HG03520 (cell line): ENCODE measurements around the gene MESD.

Experiments used
- ATAC-seq: cut with Tn5 transposase; IDR thresholded peaks from one replicate; pipeline ENCODE4 v1.9.1; 2021; ENCODE audit warnings: mild to moderate bottlenecking, moderate library complexity; ENCODE audit not compliant: unreplicated experiment

MESD gene

DNA sequence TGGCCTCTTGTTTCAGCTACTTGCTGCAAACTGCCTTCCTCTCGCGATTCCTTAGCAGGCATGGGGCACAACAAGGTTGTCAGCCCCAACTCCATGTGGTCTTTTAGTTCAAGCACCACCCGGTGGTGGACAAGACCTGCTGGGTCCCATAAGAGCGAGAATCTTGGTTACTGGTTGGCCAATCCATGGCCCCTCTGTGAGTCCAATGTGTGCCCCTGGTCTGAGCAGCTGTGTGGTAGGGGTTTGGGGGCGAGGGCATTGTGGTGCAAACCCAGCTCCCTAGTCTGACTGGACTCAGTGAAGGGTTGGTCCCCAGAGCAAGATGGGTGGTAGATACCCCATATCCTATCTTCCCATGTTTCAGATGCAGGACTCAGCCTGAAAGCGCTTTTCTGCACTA lies 48.8 kb downstream of the MESD start:
- no peak for ATAC-seq

DNA sequence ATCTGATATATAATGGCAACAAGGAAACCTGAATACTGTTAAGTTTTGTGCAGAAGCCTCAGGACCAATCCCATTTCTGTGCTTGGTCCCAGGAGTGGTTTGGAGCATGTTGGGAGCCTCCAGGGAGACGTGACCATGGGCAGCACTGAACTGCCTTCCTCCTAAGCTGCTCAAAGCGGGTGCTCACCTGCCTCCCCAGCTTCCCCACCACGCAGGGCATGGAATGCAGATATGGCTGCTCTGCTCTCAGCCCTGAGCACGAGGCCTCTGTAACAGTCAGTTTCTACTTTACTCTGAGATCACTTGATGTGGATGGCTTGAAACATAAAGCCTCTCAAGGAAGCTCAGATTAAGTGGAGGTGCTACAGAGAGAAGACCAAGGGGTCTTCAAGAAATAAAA lies 49.3 kb downstream of the MESD start:
- no peak for ATAC-seq

DNA sequence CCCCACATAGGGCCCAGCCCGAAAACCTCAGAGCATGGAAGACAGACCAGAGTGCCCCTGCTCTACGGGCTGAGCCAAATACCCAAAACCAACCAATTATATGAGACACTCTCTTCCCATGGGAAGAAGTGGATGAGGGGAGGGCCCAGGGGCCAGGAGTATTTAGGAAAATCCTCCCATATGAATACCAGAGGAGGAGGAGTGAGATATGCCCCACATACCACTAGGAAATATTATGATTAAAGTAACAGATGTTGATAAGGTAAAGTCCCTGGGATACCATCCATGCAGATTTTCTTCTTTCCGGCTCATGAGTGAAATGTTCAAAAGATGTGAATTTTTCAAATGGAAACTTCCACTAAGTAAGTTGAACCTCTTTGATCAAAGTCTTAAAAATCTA lies 50.4 kb downstream of the MESD start:
- no peak for ATAC-seq

DNA sequence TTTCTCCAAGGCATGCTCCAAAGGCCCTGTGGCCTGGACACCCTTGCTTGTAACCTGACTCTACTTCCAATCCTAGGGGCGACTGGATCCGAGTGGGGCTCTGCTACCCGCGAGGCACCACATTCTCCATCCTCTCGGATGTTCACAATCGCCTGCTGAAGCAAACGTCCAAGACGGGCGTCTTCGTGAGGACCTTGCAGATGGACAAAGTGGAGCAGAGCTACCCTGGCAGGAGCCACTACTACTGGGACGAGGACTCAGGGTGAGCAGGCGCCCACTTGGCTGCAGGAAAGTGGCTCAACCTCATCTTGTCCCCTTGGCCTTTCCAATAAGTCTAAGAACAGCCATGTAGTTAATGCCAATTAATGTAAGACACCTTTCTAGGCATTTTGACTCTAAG lies 51.9 kb downstream of the MESD start:
- ATAC-seq, result no peak

DNA sequence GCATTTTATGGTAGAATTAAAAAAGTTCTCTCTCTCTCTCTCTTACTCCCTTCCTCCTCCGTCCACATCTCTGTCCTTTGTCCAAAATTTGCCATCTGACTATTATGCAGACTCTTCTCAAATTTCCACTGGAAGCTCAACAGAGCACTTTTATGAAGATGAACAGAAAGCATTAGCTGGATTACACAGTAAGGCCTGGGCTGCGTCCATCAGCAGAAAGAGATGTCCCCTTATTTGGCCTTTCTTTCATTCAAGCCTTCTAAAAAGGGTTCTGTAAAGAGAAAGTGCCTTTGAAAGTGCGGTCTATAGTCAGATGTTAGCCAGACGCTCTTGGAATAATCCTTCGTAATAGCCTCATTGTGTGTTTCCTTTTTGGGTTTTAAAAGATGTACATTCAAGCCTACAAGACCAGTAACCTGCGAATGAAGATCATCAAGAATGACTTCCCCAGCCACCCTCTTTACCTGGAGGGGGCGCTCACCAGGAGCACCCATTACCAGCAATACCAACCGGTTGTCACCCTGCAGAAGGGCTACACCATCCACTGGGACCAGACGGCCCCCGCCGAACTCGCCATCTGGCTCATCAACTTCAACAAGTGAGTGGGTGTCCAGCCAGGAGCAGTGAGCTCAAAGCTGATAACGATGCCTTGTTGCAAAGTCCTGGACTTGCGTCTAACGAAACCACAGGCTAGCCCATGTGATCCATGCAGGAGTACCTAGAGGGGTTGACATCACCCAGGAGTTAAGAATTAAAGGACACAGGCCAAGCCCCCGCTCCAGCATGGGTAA lies 53.1 kb downstream of the MESD start:
- no peak for ATAC-seq

DNA sequence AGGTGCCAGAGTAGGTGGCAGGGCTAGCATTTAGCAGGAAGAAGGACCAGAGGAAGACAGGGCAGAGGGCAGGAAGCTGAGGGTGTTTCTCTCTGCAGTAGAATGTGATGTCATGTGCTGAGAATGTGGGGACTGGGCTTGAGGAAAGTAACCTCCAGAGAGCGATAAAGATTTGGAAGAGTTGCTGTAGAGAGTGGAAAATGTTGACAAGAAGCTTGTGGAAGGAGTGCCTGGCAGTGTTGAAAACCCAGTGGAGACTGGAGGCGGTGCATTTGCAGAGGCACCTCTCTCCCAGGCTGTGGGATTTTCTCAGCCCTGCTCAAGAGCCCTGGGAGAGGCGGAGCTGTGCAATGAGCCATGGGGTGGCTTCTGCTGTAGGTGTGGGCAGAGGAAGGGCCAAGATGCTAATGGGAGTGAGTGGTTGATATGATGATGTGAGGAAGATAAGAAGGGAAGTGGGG lies 54.8 kb downstream of the MESD start:
- no peak for ATAC-seq

DNA sequence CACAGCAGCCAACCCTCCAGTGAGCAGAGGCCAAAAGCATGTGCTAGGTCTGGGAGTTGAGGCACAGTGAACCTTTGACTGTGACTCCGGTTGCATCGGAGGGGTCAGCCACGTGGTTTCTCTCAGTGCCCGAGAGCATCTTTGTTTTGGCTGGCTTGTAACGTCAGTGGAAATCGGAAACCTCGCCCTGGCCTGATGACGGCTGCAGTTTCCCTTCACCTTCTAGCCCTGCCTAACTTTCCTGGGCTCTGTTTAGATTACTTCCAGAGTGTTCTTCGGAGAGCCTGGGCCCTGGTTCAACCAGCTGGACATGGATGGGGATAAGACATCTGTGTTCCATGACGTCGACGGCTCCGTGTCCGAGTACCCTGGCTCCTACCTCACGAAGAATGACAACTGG lies 56.6 kb downstream of the MESD start:
- ATAC-seq, result no peak

DNA sequence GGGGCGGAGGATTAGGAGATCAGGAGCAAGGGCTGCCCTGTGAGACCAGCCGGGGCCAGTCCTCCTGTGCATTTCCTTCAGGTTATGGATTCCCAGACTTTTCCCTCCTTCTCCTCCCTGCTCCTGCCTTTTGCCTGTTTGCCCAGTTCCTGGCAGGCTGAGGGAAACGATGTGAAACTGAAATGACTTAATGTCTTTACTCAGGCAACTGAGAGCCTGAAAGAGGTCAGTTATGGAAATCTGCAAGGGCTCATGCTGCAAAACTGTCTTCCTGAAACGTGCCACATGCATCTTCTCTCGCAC lies 57.2 kb downstream of the MESD start:
- ATAC-seq, result no peak

DNA sequence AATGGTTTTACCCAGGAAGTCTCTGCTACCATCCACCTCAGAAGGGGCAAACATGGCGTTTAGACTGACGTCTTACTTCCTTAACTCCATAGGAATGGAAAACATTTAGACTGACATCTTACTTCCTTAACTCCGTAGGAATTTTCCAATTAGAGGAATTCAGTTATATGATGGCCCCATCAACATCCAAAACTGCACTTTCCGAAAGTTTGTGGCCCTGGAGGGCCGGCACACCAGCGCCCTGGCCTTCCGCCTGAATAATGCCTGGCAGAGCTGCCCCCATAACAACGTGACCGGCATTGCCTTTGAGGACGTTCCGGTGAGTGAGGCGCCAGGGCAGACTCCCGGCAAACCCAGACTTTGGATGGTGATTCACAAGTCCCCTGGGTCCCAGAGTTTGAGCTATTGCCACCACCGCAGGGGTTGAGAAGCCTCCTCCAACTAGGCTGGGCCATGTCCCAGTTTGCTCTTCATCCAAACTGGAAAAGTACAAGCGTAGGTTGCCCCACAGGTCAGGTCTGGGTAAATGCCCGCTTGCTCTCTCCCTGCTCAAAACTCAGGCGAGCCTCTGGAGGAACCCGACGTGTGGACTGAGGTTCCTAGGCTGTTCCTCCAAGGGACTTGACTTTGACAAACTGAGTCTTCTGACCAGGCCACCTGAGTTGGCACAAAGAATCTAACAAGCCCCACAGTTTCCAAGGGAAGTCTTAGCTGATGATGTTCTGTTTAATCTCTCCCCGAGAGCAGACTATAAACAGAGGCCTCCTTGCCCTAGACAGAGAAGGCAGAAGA lies 57.7 kb downstream of the MESD start:
- no peak for ATAC-seq

DNA sequence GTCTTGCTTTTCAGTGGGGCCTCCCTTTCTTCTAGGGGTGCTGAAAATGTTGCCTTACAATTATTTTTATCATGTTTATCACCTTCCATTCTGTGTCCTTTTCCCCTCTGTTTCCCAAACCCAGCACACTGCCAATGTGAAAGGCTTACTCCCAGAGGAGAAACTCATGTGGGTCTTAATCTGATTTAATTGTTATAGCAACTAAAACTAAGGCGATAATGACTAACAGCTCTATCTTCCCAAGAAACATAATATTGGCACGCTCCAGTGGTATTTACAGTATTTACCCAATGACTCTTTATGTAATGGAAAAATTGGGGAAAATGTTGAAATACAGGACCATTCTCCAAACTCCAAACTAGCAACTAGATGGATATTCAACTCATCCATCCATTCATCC lies 58.4 kb downstream of the MESD start:
- no peak for ATAC-seq

DNA sequence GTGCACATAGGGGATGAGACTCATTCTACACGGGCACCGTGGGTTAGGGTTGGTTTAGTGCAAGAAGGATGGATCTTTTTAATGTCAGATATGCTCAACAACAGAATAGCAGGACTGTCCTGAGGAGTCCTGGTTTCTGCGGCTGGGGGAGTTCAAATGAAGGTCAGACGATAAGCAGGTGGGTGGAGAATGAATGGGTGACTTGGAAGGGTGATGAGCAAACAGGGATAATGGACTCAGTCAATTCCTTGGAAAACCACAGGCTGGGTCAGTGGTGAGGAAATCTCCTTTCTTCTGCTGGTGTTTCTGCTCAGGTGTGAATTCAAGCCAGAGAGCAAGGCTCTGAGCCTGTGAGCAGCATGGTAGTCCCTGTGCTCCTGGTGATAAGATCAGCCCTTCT lies 59.9 kb downstream of the MESD start:
- ATAC-seq, result no peak

DNA sequence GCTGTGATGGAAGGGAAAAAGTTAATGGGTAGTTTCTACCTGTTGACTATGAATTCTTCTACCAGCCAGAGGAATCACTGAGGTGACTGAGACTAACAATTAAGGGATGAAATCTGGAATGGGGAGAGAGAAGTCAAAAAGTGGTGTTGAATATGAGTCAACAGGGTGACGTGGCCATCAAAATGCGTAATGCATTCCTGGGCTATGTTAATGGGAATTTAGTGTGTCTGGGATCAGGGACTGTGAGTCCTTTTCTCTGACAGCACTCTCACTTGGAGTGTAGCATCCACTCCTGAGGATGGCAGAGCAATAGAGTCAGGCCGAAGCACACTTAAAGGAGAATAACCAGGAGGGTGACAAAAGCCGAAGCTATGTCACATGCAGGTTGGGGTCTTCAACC lies 60.4 kb downstream of the MESD start:
- ATAC-seq, result no peak

DNA sequence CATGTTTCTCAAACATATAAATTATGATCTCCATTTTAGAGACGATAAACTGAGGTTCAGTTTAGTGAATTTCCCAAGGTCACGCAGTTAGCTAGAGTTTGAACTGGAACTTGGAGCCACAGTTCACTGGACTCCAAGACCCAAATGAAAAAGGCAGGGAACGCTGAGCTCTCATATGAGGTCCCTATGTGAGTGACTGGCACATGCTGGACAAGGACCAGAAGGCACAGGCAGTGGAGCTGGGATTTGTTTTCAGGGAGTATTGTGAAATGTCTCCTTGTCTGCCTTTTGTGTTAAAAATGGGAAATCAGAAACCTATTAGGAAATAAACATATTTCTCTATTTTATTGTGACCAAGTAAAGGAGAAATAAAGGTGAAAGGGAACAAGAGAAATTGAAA lies 63.5 kb downstream of the MESD start:
- ATAC-seq, result no peak

DNA sequence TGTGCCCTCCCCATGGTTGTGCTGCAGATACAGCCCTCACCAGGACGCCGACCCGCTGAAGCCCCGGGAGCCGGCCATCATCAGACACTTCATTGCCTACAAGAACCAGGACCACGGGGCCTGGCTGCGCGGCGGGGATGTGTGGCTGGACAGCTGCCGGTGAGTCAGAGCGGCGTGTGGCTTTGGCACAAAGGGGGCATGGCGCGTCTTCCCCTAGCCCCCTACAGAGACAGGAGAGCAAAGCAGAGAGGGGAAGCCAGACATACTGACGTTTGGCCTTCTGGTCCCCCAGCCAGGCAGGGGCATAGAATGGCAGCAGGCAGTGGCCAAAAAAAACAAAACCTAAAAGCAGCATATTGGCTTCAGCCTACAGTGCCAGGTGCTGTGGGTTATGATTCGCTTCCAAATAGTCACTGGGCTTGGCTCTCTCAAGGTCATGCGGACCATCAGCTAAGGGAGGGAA lies 64.0 kb downstream of the MESD start:
- no peak for ATAC-seq

DNA sequence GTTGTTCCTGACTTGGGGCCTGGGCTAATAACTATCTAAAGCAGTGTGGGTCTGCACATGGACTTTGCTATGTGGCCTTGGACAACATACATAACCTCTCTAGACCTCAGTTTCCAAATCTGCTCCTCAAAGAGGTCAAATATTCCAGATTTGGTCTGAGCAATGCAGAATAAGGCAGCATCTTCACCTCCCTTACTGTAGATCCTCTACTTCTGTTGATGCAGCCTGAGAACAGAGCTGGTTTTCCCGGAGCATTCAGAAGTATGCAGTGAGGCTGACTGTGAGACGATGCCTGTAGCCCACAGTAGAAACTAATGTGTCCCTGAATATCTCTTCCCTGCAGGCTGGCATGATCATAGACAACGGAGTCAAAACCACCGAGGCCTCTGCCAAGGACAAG lies 65.3 kb downstream of the MESD start:
- no peak for ATAC-seq

DNA sequence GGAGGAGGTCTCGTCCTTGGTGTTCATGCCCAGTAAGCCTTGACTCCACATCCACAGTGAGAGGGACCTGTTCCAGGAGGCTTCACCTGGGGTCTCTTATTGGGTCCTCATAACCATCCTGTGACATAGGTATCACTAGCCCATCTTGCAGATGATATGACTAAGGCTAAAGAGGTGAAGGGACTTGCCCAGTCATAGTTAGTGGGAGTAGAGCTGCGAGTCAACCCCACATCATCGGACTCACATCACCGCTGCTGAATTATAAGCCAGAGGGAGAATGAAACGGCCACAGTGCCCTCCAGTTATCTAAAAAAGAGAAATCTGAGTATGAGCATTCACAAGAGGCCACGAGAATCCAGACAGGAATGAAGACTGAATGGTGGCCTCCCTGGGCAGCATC lies 66.0 kb downstream of the MESD start:
- no peak for ATAC-seq

DNA sequence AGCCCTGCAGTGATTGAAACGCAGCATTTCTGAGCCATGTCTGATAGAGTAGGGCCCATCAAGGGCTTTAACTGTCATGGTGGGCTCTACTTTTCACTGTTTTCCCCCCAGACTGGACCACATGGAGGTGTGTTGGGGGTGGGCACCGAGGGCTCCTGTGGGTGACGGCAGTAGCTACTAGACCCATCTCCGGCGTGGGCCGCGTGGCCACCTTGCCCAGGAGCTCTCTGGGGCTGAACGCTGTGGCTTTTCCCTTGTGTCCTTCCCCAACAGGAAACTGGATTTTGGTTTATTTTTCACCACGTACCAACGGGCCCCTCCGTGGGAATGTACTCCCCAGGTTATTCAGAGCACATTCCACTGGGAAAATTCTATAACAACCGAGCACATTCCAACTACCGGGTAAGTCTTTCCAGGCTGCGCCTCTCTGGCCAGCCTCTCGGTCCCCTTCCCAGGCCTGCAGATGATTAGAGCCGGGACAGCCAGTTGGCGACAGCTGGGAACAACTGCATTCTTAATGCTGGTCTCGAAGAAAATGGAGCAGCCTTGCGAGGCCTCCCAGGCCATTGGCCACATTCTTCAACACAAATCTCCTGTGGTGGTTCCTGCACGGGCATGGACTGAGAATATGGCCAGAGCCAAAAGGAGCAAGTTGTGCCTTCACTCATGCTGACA lies 67.7 kb downstream of the MESD start:
- ATAC-seq, result no peak

DNA sequence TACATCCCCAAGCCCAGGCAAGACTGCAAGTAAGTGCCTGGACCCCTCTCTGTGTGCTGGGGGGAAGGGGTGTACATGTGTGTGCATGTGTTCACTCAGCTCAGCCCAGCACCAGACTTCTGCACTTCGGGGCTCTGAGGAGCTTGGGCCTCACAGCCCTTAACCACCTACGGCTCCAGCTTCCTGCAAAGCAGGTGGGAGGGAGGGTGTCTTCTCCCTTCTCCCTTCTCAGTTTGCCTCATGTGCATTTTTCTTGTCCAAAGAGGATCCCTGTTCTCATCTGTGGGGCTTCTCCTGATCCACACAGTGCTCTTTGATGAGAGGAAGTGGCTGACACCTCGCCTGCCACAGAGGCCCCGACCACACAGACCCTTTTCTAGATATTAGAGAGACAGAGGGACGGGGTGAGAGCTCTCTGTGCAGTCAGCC lies 69.3 kb downstream of the MESD start:
- ATAC-seq, result no peak

DNA sequence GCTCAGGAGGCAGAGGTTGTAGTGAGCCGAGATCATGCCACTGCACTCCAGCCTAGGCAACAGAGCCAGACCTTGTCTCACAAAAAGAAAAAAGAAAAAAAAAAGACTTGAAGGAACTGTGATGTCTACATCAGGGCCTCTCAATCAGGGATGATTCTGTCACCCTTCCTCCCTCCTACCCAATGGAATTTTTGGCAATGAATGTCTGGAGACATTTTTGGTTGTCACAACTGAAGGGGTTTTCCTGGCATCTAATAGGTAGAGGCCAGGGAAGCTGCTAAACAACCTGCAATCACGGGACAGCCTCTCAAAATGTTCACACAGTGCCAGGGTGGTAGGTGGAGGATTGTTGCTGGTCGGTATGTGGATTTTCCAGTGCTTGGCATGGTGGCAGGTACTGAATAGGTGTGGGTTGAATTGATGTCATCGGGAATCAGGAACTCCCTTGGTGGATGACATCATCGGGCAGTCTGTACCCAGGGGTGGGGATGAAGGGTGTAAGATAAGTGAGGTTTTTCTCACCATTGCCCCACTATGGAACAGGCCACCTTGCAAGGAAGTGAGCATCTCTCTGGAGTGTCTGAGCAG lies 71.3 kb downstream of the MESD start:
- no peak for ATAC-seq

DNA sequence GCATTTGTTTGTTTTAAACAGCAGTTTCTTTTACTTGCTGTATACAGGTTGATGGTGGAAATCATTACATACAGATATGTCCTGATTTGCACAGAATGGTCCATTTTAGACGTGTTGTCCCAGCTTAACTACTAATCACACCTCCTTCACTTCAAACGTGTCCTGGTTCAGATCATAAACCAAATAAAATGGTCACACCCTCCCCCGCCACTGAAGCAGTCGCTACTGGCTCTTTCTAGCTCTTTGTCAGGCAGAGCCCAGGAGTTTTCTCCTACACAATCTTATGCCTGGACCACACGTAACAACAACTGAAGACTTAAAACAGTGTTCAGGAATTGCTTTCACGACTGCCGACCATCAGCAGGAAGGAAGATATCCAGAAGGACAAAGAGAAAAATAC lies 73.6 kb downstream of the MESD start:
- no peak for ATAC-seq

DNA sequence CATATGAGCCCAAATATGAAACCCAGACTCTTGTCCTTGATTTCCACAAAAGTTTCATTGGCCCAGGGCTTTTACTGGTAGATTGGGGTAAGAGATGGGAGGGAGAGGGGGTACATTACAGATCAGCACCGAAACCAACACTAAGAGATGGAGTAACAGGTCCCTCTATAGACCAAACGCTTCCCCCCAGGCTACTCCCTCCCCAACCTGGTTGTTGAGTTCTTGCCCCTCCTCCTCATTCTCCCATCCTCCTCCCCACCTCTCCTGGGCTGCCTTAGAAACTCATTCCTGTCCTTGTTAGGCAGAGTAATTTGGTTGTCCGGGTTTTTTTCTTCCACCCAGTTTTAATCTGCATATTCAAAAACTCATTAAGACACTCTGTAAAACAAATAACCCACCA lies 74.1 kb downstream of the MESD start:
- ATAC-seq, result no peak

DNA sequence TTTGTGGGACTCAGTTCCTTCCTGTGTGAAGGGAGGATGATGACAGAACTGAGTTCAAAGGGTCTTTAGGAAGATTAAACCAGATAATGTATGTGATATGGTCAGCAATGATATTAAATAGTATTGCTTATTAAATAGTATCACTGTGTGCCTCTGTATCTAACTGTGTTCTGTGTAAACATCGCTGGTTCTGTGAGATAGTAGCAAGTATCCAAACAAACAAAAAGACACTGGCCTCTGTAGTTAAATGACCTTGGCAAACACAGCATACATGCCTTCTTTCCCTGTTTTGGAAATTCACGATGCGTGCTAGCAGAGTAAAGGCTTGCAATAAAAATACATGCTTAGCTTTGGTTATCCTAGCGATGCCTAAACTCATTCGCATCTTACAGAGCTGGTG lies 76.1 kb downstream of the MESD start:
- ATAC-seq, result no peak
